A549 (cell line): Measurements from ENCODE around the gene ZNF492.

Experiments used
- CHD4 ChIP-seq: fragments of 200-600 bp; sonication (generic); IDR thresholded peaks from 2 replicates; pipeline ENCODE4 v1.6.1; 2016; ENCODE audit warnings: antibody characterized with exemption, mild to moderate bottlenecking, borderline replicate concordance
- EP300 ChIP-seq, 2 experiments: fragments of >200 bp; sonication (Bioruptor Twin); formaldehyde crosslinking; IDR thresholded peaks; 2 replicates in 1 of 2; 3 replicates in 1 of 2; pipeline ENCODE4 v1.6.1; 2016 to 2017
- GATA3 ChIP-seq: IDR thresholded peaks from 2 replicates; pipeline ENCODE4 v1.6.1; 2012; ENCODE audit warnings: borderline replicate concordance
- JUNB ChIP-seq: fragments of >200 bp; sonication (Bioruptor Twin); formaldehyde crosslinking; IDR thresholded peaks from 2 replicates; pipeline ENCODE4 v1.6.1; 2016
- MAFK ChIP-seq: fragments of 450-650 bp; IDR thresholded peaks from 2 replicates; pipeline ENCODE4 v1.6.1; 2014; ENCODE audit not compliant: partially characterized antibody
- POLR2A ChIP-seq: IDR thresholded peaks from 2 replicates; pipeline ENCODE4 v1.6.1; 2012; ENCODE audit warnings: mild to moderate bottlenecking, low read length
- TF ChIP-seq, protein P1 (sequence below): fragments of 200-600 bp; sonication (generic); IDR thresholded peaks from 2 replicates; pipeline ENCODE4 v1.6.1; 2016; ENCODE audit warnings: antibody characterized with exemption, mild to moderate bottlenecking, moderate library complexity
- TF ChIP-seq, protein P2 (sequence below): fragments of >200 bp; sonication (Bioruptor Twin); formaldehyde crosslinking; IDR thresholded peaks from 3 replicates; pipeline ENCODE4 v1.6.1; 2016
- TF ChIP-seq, protein P3 (sequence below): fragments of >200 bp; sonication (Bioruptor Twin); formaldehyde crosslinking; IDR thresholded peaks from 3 replicates; pipeline ENCODE4 v1.5.1; 2016

DNA sequence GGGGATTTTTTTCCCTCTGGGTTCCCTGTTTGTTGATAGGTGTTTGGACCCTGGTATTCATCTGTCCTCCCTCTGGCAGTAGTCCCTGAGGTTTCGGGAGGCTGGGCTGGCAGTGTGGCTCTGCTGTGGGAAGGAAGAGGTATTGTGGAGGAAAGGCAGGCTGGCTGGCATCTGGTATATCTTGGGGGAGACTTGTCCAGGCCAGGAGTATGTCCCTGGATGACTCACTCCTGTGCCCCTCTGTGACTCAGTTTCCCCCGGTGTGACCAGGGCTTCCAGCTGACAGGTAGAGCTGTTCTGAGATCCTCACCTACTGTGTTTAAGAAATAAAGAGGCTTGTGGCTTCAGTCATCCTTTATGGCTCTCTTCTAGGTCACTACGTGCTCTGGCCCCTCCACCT lies 14.2 kb upstream of the ZNF492 start:
- TF ChIP-seq MAFK (no peak), POLR2A (no peak), JUNB (no peak), CHD4 (no peak), EP300 (IDR thresholded peaks at IDR 0.05) (no peak), GATA3 (no peak)
- TF ChIP-seq, protein P1, sequence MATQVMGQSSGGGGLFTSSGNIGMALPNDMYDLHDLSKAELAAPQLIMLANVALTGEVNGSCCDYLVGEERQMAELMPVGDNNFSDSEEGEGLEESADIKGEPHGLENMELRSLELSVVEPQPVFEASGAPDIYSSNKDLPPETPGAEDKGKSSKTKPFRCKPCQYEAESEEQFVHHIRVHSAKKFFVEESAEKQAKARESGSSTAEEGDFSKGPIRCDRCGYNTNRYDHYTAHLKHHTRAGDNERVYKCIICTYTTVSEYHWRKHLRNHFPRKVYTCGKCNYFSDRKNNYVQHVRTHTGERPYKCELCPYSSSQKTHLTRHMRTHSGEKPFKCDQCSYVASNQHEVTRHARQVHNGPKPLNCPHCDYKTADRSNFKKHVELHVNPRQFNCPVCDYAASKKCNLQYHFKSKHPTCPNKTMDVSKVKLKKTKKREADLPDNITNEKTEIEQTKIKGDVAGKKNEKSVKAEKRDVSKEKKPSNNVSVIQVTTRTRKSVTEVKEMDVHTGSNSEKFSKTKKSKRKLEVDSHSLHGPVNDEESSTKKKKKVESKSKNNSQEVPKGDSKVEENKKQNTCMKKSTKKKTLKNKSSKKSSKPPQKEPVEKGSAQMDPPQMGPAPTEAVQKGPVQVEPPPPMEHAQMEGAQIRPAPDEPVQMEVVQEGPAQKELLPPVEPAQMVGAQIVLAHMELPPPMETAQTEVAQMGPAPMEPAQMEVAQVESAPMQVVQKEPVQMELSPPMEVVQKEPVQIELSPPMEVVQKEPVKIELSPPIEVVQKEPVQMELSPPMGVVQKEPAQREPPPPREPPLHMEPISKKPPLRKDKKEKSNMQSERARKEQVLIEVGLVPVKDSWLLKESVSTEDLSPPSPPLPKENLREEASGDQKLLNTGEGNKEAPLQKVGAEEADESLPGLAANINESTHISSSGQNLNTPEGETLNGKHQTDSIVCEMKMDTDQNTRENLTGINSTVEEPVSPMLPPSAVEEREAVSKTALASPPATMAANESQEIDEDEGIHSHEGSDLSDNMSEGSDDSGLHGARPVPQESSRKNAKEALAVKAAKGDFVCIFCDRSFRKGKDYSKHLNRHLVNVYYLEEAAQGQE, result no peak
- TF ChIP-seq, protein P2, sequence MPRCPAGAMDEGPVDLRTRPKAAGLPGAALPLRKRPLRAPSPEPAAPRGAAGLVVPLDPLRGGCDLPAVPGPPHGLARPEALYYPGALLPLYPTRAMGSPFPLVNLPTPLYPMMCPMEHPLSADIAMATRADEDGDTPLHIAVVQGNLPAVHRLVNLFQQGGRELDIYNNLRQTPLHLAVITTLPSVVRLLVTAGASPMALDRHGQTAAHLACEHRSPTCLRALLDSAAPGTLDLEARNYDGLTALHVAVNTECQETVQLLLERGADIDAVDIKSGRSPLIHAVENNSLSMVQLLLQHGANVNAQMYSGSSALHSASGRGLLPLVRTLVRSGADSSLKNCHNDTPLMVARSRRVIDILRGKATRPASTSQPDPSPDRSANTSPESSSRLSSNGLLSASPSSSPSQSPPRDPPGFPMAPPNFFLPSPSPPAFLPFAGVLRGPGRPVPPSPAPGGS, result no peak
- TF ChIP-seq, protein P3, sequence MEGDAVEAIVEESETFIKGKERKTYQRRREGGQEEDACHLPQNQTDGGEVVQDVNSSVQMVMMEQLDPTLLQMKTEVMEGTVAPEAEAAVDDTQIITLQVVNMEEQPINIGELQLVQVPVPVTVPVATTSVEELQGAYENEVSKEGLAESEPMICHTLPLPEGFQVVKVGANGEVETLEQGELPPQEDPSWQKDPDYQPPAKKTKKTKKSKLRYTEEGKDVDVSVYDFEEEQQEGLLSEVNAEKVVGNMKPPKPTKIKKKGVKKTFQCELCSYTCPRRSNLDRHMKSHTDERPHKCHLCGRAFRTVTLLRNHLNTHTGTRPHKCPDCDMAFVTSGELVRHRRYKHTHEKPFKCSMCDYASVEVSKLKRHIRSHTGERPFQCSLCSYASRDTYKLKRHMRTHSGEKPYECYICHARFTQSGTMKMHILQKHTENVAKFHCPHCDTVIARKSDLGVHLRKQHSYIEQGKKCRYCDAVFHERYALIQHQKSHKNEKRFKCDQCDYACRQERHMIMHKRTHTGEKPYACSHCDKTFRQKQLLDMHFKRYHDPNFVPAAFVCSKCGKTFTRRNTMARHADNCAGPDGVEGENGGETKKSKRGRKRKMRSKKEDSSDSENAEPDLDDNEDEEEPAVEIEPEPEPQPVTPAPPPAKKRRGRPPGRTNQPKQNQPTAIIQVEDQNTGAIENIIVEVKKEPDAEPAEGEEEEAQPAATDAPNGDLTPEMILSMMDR, result no peak
